Activated CD8-positive, alpha-beta T cell treated with anti-CD3 and anti-CD28 coated beads, Interleukin-2, amount 10 ng/mL, durations not matched to agents 7 days and 5 days (primary cell): ENCODE measurements around the gene CFAP54. TPM values are rescaled to one million over a fixed set of nuclear protein-coding genes. Genes with fewer than 3 reads are reported as not detected.
"Not testable (repeated sequence)": the region's sequence is repeated elsewhere in the genome, so short reads cannot be mapped to it uniquely, and the experiment has no call there.

ENCODE experiments used
- ATAC-seq: fragments of 150-1000 bp; cut with Tn5 transposase; one replicate; pipeline ENCODE4 v1.10.0; 2021; ENCODE audit warnings: moderate library complexity
- CTCF ChIA-PET: fragments of 350-600 bp; sonication (Branson Sonifier 250); formaldehyde crosslinking; loops from one replicate; lab custom pipeline; 2021; ENCODE audit warnings: antibody characterized with exemption; lab: Charles Lee
- POLR2A ChIA-PET: fragments of 350-600 bp; sonication (Branson Sonifier 250); formaldehyde crosslinking; loops from one replicate; lab custom pipeline; 2021; ENCODE audit warnings: antibody characterized with exemption; lab: Charles Lee
- DNase-seq: peaks from one replicate; pipeline ENCODE4 v3.0.0-alpha.2; 2020
- H3K27ac Mint-ChIP-seq: one replicate; pipeline ENCODE4 v1.8.0; 2021; ENCODE audit warnings: mild to moderate bottlenecking, mixed read lengths
- H3K27me3 Mint-ChIP-seq: one replicate; pipeline ENCODE4 v1.8.0; 2021; ENCODE audit warnings: low read depth, mixed read lengths
- H3K36me3 Mint-ChIP-seq: one replicate; pipeline ENCODE4 v1.8.0; 2021; ENCODE audit warnings: low read depth, mixed read lengths
- H3K4me1 Mint-ChIP-seq: one replicate; pipeline ENCODE4 v1.8.0; 2021; ENCODE audit warnings: low read depth, mixed read lengths
- H3K4me3 Mint-ChIP-seq: one replicate; pipeline ENCODE4 v1.8.0; 2021; ENCODE audit warnings: mild to moderate bottlenecking, mixed read lengths
- H3K9me3 Mint-ChIP-seq: one replicate; pipeline ENCODE4 v1.8.0; 2022; ENCODE audit warnings: mixed read lengths; ENCODE audit not compliant: insufficient read depth
- total RNA-seq, 2 experiments: library from RNA; stranded (reverse); gene quantifications; one replicate each; pipeline ENCODE4 v1.2.3, GENCODE V29; 2021

CFAP54 gene
- total RNA-seq, 2 experiments from 2014 or later = 0.18 to 1.2 TPM

DNA sequence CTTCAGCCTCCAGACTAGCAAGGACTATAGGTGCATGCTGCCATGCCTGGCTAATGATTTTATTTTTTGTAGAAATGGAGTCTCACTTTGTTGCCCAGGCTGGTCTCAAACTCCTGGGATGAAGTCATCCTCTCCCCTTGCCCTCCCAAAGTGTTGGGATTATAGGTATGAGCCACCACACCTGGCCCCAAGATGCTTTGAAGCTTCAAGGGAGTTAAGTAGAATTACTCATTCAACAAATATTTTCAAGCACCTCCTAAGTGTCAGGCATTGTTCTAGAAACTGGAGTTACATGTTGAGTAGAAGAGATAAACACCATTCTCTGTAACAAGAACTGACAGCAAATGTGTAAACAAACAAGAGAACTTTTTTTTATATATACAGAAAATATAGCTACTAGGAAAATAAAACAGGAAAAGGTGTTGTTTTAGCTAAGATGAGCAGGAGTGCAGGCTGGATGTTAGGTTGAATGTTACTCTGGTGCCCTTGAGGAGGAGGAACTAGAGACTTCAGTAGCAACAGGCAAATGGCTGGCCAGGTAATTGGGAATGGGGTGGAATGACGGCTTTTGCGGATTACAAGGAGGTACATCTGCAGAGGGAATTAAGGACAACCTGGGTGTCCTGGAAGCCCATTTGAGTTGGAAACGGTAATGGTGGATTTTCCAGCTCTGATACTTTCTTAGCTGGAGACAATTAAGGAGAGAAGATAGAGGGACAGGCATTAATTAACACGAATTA, 32.0 kb upstream of the CFAP54 start:
- Mint-ChIP-seq H3K27me3 (no peaks in the 10 kb centered on the region), H3K4me1 (peaks cover 7% of the 10 kb centered on the region), H3K27ac (no peak overlapping the region), H3K9me3 (no peaks in the 10 kb centered on the region), H3K36me3 (no peaks in the 10 kb centered on the region), H3K4me3 (no peak overlapping the region)
- ATAC-seq = no peak
- no peak for DNase-seq
- ChIA-PET POLR2A (interaction anchor here (0.8 to 1.2 kb wide), 2 partner anchors 11 to 57 kb away, joined by 3 to 5 read pairs; partner anchors contain the start of gene CDK17), CTCF (interaction anchor here (1.0 to 1.8 kb wide), 3 partner anchors 9 to 25 kb away, joined by 4 to 10 read pairs (median 6); no protein-coding TSS in a partner anchor)

DNA sequence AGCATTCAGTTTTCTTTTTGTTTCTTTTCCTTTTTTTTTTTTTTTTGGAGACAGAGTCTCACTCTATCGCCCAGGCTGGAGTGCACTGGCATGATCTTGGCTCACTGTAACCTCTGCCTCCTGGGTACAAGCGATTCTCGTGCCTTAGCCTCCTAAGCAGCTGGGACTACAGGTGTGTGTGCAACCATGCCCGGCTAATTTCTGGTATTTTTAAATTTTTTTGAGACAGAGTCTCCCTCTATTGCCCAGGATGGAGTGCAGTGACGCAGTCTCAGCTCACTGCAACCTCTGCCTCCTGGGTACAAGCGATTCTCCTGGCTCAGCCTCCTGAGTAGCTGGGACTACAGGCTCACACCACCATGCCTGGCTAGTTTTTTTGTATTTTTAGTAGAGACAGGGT, 30.1 kb upstream of the CFAP54 start:
- CTCF ChIA-PET = interaction anchor here (1.1 to 1.6 kb wide), 2 partner anchors 13 to 58 kb away, joined by 3 to 9 read pairs; no protein-coding TSS in a partner anchor
- H3K4me1 Mint-ChIP-seq, H3K27me3 Mint-ChIP-seq, H3K36me3 Mint-ChIP-seq, ATAC-seq, POLR2A ChIA-PET, H3K4me3 Mint-ChIP-seq, H3K27ac Mint-ChIP-seq, H3K9me3 Mint-ChIP-seq, DNase-seq: not testable (repeated sequence)

- Mint-ChIP-seq H3K27ac (no peak overlapping the region), H3K9me3 (no peaks in the 10 kb centered on the region), H3K4me1 (no peaks in the 10 kb centered on the region), H3K36me3 (no peaks in the 10 kb centered on the region), H3K27me3 (no peaks in the 10 kb centered on the region), H3K4me3 (no peak overlapping the region)
- ChIA-PET POLR2A (interaction anchor here (1.3 kb wide), 1 partner anchor 63 kb away, joined by 6 read pairs; the partner anchor contains the start of gene CDK17), CTCF (no interaction called here)
- DNase-seq = no peak
- ATAC-seq = no peak
These were observed 26.7 kb upstream of the CFAP54 start for GRCh38 chr12:96462571-96463280.

DNA sequence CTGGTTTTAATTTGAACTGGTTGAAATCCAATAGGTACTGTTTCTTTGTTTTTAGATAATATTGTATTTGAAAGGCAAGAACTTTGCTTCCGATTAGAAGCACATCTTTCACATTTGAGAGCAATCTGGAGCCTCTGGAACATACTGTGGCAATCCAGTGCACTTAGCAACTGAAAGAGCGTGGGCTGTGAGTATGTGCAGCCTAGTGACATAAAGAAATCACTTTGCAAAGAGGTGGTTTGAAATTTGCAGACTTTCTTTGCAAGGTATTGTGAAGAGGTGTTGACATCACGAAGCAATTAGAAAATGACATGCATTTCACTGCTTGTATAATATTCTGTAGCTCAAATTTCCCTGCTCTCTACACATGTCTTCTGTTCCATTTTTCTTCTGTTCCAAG, 23.5 kb upstream of the CFAP54 start:
- Mint-ChIP-seq H3K27ac (no peak overlapping the region), H3K36me3 (peaks cover 6% of the 10 kb centered on the region), H3K27me3 (no peaks in the 10 kb centered on the region), H3K4me1 (no peaks in the 10 kb centered on the region), H3K9me3 (peaks cover 6% of the 10 kb centered on the region), H3K4me3 (no peak overlapping the region)
- ChIA-PET POLR2A (no interaction called here), CTCF (interaction anchor here (1.2 to 2.2 kb wide), 4 partner anchors 9 to 65 kb away, joined by 3 to 6 read pairs (median 4); partner anchors contain the start of gene CDK17)
- ATAC-seq = no peak
- no peak for DNase-seq

- ATAC-seq = no peak
- Mint-ChIP-seq H3K4me1 (no peaks in the 10 kb centered on the region), H3K9me3 (peaks cover 6% of the 10 kb centered on the region), H3K36me3 (peaks cover 6% of the 10 kb centered on the region), H3K27me3 (no peaks in the 10 kb centered on the region), H3K4me3 (no peak overlapping the region), H3K27ac (no peak overlapping the region)
- CTCF ChIA-PET = interaction anchor here (1.4 to 2.2 kb wide), 3 partner anchors 10 to 66 kb away, joined by 4 to 6 read pairs (median 4); partner anchors contain the start of gene CDK17
- DNase-seq = no peak
- POLR2A ChIA-PET = no interaction called here
These were observed 22.2 kb upstream of the CFAP54 start for GRCh38 chr12:96466939-96467751.

- ATAC-seq = no peak
- H3K36me3 Mint-ChIP-seq = peaks cover 6% of the 10 kb centered on the region
- peaks cover 6% of the 10 kb centered on the region for H3K9me3 Mint-ChIP-seq
- ChIA-PET POLR2A (interaction anchor here (0.6 kb wide), 1 partner anchor 24 kb away, joined by 4 read pairs; no protein-coding TSS in a partner anchor), CTCF (interaction anchor here (1.3 kb wide), 1 partner anchor 45 kb away, joined by 3 read pairs; no protein-coding TSS in a partner anchor)
- no peak overlapping the region for H3K27ac Mint-ChIP-seq
- peaks cover 11% of the 10 kb centered on the region for H3K4me1 Mint-ChIP-seq
- H3K4me3 Mint-ChIP-seq = no peak overlapping the region
- DNase-seq = no peak
- no peaks in the 10 kb centered on the region for H3K27me3 Mint-ChIP-seq
These were observed 17.9 kb upstream of the CFAP54 start for GRCh38 chr12:96471368-96472050.

DNA sequence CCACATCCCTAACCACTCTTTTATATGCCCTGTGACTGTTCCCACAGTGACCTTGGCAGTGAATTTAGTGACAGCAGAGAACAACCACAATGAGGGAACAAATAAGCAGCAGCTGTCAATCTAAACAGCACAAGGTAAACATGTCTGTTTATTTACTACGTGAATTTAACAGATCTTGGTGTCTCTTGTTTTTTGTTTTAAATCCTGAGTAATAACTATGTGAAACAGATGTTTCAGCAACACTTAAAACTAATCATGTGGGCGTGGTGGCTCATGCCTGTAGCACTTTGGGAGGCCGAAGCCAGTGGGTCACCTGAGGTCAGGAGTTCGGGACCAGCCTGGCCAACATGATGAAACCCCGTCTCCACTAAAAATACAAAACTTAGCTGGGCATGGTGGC, 17.0 kb upstream of the CFAP54 start:
- H3K4me3 Mint-ChIP-seq = no peak overlapping the region
- CTCF ChIA-PET = interaction anchor here (1.3 kb wide), 1 partner anchor 44 kb away, joined by 3 read pairs; no protein-coding TSS in a partner anchor
- H3K27me3 Mint-ChIP-seq = no peaks in the 10 kb centered on the region
- peaks cover 6% of the 10 kb centered on the region for H3K9me3 Mint-ChIP-seq
- POLR2A ChIA-PET = interaction anchor here (0.6 kb wide), 1 partner anchor 24 kb away, joined by 4 read pairs; no protein-coding TSS in a partner anchor
- ATAC-seq (no peak), DNase-seq (no peak)
- peaks cover 11% of the 10 kb centered on the region for H3K4me1 Mint-ChIP-seq
- H3K36me3 Mint-ChIP-seq = peaks cover 6% of the 10 kb centered on the region
- H3K27ac Mint-ChIP-seq = no peak overlapping the region

- H3K9me3 Mint-ChIP-seq = peaks cover 6% of the 10 kb centered on the region
- ATAC-seq (no peak), DNase-seq (no peak)
- H3K36me3 Mint-ChIP-seq = peaks cover 6% of the 10 kb centered on the region
- CTCF ChIA-PET = no interaction called here
- POLR2A ChIA-PET = no interaction called here
- H3K4me1 Mint-ChIP-seq = peaks cover 11% of the 10 kb centered on the region
- no peaks in the 10 kb centered on the region for H3K27me3 Mint-ChIP-seq
- no peak overlapping the region for H3K27ac Mint-ChIP-seq
- no peak overlapping the region for H3K4me3 Mint-ChIP-seq
These were observed 15.8 kb upstream of the CFAP54 start for GRCh38 chr12:96473394-96474093.

- Mint-ChIP-seq H3K36me3 (peaks cover 6% of the 10 kb centered on the region), H3K4me3 (no peak overlapping the region), H3K27ac (no peak overlapping the region), H3K27me3 (no peaks in the 10 kb centered on the region), H3K9me3 (peaks cover 6% of the 10 kb centered on the region), H3K4me1 (peaks cover 11% of the 10 kb centered on the region)
- peak; percentile 23 for ATAC-seq
- no peak for DNase-seq
- CTCF ChIA-PET = no interaction called here
- POLR2A ChIA-PET = no interaction called here
These were observed 15.2 kb upstream of the CFAP54 start for GRCh38 chr12:96474206-96474605.

GRCh38 chr12:96478011-96478410, 11.4 kb upstream of the CFAP54 start:
- no peak overlapping the region for H3K27ac Mint-ChIP-seq
- ATAC-seq (no peak), DNase-seq (no peak)
- no peaks in the 10 kb centered on the region for H3K9me3 Mint-ChIP-seq
- ChIA-PET CTCF (no interaction called here), POLR2A (no interaction called here)
- no peaks in the 10 kb centered on the region for H3K27me3 Mint-ChIP-seq
- H3K36me3 Mint-ChIP-seq = no peaks in the 10 kb centered on the region
- peaks cover 11% of the 10 kb centered on the region for H3K4me1 Mint-ChIP-seq
- no peak overlapping the region for H3K4me3 Mint-ChIP-seq
